HAP-1 (cell line): Measurements from ENCODE around the gene KRT78.
A peak's percentile ranks its signal among the peaks of the same experiment; 100 is the strongest.
"Not testable (repeated sequence)": the region's sequence is repeated elsewhere in the genome, so short reads cannot be mapped to it uniquely, and the experiment has no call there.

ENCODE experiments used
- DNase-seq, 2 experiments: peaks; one replicate each; pipeline ENCODE4 v3.0.0-alpha.2; 2016 to 2020; ENCODE audit warnings: low spot score in 2 of 2
- H3K27me3 ChIP-seq: fragments of 250-450 bp; sonication (Bioruptor Pico); 2 replicates; pipeline ENCODE4 v1.5.1; 2020; ENCODE audit warnings: low read depth, mild to moderate bottlenecking, moderate library complexity
- H3K36me3 ChIP-seq: fragments of 250-450 bp; sonication (Bioruptor Pico); replicated peaks from 2 replicates; pipeline ENCODE4 v1.5.1; 2020; ENCODE audit warnings: mild to moderate bottlenecking
- H3K4me1 ChIP-seq: fragments of 250-450 bp; sonication (Bioruptor Pico); 2 replicates; pipeline ENCODE4 v1.5.1; 2020; ENCODE audit warnings: mild to moderate bottlenecking
- H3K4me3 ChIP-seq: fragments of 250-450 bp; sonication (Bioruptor Pico); 2 replicates; pipeline ENCODE4 v1.5.1; 2020; ENCODE audit warnings: mild to moderate bottlenecking, moderate library complexity
- H3K9me3 ChIP-seq: fragments of 250-450 bp; sonication (Bioruptor Pico); 2 replicates; pipeline ENCODE4 v1.5.1; 2020; ENCODE audit warnings: mild to moderate bottlenecking, moderate library complexity
- in situ Hi-C: fragments of 300-500 bp; cut with MboI; formaldehyde crosslinking; loops from 3 replicates; pipeline ENCODE4 v1.14.3; 2020; ENCODE audit warnings: low sequenced_read_pairs, inconsistent platforms, mixed read lengths

KRT78 gene

DNA sequence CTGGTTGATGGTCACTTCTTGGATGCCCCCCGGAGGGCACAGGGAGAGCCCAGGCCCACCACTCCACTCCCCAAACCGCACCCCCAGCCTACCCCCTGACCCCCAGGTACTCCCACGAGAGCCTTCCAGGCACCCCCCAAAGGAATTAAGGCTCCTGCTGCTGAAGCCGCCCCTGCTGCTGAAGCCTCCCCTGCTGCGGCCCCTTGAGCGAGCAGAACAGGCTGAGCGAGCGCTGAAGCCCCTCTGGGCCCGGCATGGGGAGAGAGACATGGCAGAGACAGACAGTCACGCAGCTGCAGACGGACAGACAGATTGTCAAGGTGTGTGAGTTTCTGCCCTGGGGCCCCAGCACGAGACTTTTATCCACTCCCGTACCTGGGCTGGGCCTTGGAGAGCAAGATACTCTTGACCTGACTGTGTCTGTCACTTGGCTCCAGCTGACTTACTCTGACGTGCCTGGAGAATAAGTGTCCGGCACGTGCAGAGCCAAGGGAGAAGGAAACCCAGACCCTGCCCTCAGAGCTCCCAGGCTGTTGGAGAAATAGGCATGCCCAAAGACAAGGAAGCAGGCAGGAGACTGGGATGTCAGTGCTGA is at the start of gene KRT78:
KRT78 (minus strand) TSS at position 334 of the 595 bp plus-strand sequence; CDS start at position 270, 64 bp downstream.
- Histone ChIP-seq H3K27me3 (0 out of 2 replicates have a peak, but pooled peaks cover 2% of the 10 kb centered on the region), H3K4me1 (no peaks in the 10 kb centered on the region), H3K4me3 (no peak within 1 kb of the TSS), H3K9me3 (no peaks in the 10 kb centered on the region), H3K36me3 (no peaks in the 10 kb centered on the region)
- no peak for DNase-seq
- in situ Hi-C loops = no loop called here

GRCh38 chr12:52896190-52897100 is 47.7 kb upstream of the KRT78 start:
- Histone ChIP-seq H3K9me3 (no peaks in the 10 kb centered on the region), H3K27me3 (no peaks in the 10 kb centered on the region)
- in situ Hi-C loops = no loop called here

DNA sequence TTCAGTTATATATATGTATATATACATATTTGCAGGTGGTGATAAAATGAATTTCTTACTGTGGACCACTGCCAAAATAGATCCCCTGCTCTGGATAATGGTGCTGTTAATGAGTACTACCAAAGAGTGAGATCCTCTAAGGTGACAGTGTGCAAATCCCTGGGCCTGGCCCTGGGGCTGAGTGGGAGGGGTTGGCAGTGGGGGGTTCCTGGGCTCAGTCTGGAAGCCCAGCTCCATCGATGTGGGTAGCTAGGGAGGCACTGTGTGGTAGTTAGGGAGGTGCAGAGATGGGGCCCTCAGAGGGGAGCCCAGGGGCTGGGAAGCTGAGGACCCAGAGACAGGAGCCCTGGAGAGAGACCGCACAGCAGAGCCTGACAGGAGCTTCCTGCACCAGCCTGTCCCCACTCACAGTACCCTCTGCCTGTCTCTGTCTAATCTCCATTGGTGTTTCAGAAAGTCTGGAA is 47.0 kb upstream of the KRT78 start:
- Histone ChIP-seq H3K27me3 (no peaks in the 10 kb centered on the region), H3K9me3 (no peaks in the 10 kb centered on the region), H3K4me3 (no peak overlapping the region), H3K4me1 (peaks cover 5% of the 10 kb centered on the region; the same call in 1 of the 2 replicates), H3K36me3 (peaks cover 5% of the 10 kb centered on the region)
- DNase-seq = no peak
- in situ Hi-C loops = no loop called here

More at GRCh38 chr12:52896190-52897100, 47.7 kb upstream of the KRT78 start:
- DNase-seq = no peak
- H3K4me1 ChIP-seq = peaks cover 5% of the 10 kb centered on the region; the same call in 1 of the 2 replicates
- H3K36me3 ChIP-seq = peaks cover 5% of the 10 kb centered on the region
- no peak overlapping the region for H3K4me3 ChIP-seq

GRCh38 chr12:52892974-52893373 is 44.2 kb upstream of the KRT78 start:
- Histone ChIP-seq H3K4me3 (no peak overlapping the region), H3K27me3 (no peaks in the 10 kb centered on the region), H3K4me1 (peaks cover 5% of the 10 kb centered on the region; the same call in 1 of the 2 replicates), H3K9me3 (no peaks in the 10 kb centered on the region), H3K36me3 (no peaks in the 10 kb centered on the region)
- no peak for DNase-seq
- in situ Hi-C loops = no loop called here

GRCh38 chr12:52892207-52892852 is 43.5 kb upstream of the KRT78 start:
- H3K4me3 ChIP-seq = no peak overlapping the region
- in situ Hi-C loops = no loop called here
- H3K9me3 ChIP-seq = no peaks in the 10 kb centered on the region

GRCh38 chr12:52891044-52891443 is 42.2 kb upstream of the KRT78 start:
- Histone ChIP-seq H3K4me3 (no peak overlapping the region), H3K36me3 (no peaks in the 10 kb centered on the region), H3K4me1 (peaks cover 5% of the 10 kb centered on the region; the same call in 1 of the 2 replicates), H3K27me3 (no peaks in the 10 kb centered on the region), H3K9me3 (no peaks in the 10 kb centered on the region)
- DNase-seq = no peak
- in situ Hi-C loops = no loop called here

More at GRCh38 chr12:52892207-52892852, 43.5 kb upstream of the KRT78 start:
- DNase-seq = no peak
- Histone ChIP-seq H3K27me3 (no peaks in the 10 kb centered on the region), H3K4me1 (peaks cover 5% of the 10 kb centered on the region; the same call in 1 of the 2 replicates), H3K36me3 (no peaks in the 10 kb centered on the region)

DNA sequence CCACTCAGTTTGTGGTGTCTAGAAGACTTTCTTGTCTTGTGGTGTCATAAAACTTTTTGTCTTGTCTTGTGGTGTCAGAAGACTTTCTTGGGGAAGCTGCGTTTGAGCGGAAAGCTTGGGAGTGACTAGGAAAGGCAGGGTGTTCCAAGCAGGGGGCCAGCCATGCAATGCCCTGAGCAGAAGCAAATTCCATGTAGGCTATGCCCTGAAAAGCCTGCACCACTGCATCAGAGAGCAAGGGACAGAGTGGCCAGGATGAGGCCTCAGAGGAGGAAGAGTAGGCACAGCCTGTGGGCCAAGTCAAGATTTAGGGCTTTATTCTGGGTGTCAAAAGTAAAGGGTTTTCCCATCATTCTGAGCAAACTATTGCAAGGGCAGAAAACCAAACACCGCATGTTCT is 41.6 kb upstream of the KRT78 start:
- H3K36me3 ChIP-seq = no peaks in the 10 kb centered on the region
- H3K4me1 ChIP-seq = peaks cover 5% of the 10 kb centered on the region; the same call in 1 of the 2 replicates
- H3K4me3 ChIP-seq = no peak overlapping the region
- H3K9me3 ChIP-seq = no peaks in the 10 kb centered on the region
- DNase-seq = no peak
- no peaks in the 10 kb centered on the region for H3K27me3 ChIP-seq
- in situ Hi-C loops = no loop called here

- DNase-seq = peak; percentile 63 to 89
- H3K27me3 ChIP-seq = no peaks in the 10 kb centered on the region
- peaks cover 5% of the 10 kb centered on the region for H3K4me1 ChIP-seq
- no peaks in the 10 kb centered on the region for H3K36me3 ChIP-seq
- no peaks in the 10 kb centered on the region for H3K9me3 ChIP-seq
- in situ Hi-C loops = loop anchor here (5.0 kb wide), 1 partner anchor 98 kb away; no protein-coding TSS in a partner anchor
- no peak overlapping the region for H3K4me3 ChIP-seq
Measured at GRCh38 chr12:52884526-52885293, 35.9 kb upstream of the KRT78 start.

DNA sequence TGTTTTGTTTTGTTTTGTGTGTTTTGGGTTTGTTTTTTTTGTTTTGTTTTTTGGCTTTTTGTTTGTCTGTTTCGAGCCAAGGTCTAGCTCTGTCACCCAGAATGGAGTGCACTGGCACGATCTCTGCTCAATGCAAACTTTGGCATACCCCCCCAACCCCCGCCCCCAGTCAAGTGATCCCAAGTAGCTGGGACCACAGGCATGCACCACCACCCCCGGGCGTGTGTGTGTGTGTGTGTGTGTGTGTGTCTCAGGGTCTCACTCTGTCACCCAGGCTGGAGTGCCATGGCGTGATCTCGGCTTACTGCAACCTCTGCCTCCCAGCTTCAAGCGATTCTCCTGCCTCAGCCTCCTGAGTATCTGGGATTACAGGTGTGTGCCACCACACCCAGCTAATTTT is 31.7 kb upstream of the KRT78 start:
- H3K36me3 ChIP-seq, H3K4me3 ChIP-seq, in situ Hi-C loops, DNase-seq, H3K4me1 ChIP-seq, H3K9me3 ChIP-seq, H3K27me3 ChIP-seq: not testable (repeated sequence)

DNA sequence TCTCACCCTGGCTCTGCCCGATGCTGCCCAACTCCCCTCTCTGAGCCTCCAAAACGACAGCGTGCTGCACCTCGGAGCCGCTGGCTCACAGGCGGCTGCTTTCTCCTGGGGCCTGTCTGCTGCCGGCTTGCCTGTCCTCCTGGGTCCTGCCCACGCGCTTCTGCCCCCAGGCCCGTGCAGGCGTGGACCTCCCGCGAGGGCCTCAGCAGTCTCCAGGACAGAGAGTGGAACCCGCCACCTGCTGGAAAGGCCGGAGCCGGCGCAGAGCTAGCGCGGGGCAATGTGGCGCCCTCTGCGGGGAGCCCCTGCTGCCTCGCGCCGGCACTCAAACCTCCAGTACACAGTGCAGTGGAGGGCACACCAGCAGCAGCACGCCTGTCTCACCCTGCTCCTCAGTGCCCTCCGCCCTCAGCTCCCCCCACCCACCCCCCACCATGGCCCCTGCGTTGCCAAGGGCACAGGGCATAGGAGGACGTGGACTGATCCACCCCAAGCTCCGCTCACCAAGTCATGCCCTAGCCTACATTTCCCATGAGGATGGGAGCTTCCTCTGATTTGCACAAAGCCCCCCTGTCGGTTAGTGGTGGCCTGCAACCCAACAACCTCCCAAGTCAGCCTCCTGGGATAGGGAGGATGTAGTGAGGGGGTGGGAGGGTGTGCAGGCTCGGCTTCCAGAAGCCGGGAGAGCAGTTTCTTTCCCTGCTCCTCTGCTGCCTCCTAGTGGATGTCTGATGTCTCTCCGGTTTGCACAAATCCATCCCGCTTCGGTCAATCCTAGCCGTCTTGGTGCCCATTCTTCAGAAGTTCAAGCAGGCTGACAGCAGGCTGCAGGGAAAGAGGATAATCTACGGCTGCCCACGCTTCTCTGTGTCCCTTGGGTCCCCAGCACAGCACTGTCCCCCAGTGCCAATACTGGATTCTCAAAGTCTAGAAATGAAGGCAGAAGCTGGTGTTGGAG is 30.9 kb upstream of the KRT78 start:
- no peaks in the 10 kb centered on the region for H3K27me3 ChIP-seq
- no peaks in the 10 kb centered on the region for H3K9me3 ChIP-seq
- H3K4me3 ChIP-seq = no peak overlapping the region
- in situ Hi-C loops = loop anchor here (5.0 to 10.0 kb wide), 2 partner anchors 515 to 727 kb away; partner anchors contain the start of gene KRT85
- H3K4me1 ChIP-seq = peaks cover 8% of the 10 kb centered on the region
- no peaks in the 10 kb centered on the region for H3K36me3 ChIP-seq
- DNase-seq = peak; percentile 87 to 93

DNA sequence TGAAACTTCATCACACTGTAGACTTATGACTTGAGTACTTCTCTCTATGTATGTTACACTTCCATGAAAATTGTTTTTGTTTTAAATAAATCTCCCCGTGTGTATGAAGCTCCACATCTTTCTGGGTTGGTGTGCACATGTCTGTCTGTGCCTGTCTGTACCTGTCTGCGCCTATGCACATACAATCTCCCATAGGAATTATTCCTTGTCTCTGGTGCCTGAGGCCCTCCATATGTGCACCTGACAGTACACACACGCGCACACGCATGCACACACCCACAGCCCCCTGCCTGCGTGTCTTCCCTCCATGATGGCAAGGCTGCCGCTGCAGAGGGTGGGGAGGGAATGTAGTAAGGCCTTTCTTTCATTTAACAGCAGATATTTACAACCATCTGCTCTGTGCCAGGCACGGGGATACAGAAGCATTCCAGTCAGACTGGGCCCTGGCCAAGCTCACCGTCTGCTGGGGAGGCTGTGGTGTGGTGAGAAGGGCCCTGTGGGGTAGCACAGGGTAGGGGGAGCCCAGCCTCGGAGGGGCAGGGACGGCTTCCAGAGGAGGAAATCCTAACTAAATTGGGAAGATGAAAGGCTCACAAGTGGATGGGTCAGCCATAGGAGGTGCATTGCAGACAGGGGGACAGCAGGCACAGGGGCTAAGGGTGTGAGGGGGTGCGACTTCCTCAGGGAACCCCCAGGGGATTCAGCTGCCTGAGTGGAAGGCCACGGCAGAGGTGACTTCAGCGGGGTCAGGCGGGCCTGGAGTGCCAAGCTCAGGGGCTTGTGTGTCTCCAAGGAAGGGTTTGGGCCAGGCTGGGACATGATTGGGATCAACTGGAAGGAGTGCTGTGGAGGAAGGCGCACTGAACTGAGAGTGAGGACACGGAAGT is 30.0 kb upstream of the KRT78 start:
- no peak overlapping the region for H3K4me3 ChIP-seq
- no peaks in the 10 kb centered on the region for H3K27me3 ChIP-seq
- no peaks in the 10 kb centered on the region for H3K9me3 ChIP-seq
- DNase-seq = no peak
- H3K4me1 ChIP-seq = peaks cover 15% of the 10 kb centered on the region
- no peaks in the 10 kb centered on the region for H3K36me3 ChIP-seq
- in situ Hi-C loops = loop anchor here (5.0 to 10.0 kb wide), 2 partner anchors 514 to 726 kb away; partner anchors contain the start of gene KRT85
